ENCODE data around the gene SAMD11.

The SAMD11 gene

DNA sequence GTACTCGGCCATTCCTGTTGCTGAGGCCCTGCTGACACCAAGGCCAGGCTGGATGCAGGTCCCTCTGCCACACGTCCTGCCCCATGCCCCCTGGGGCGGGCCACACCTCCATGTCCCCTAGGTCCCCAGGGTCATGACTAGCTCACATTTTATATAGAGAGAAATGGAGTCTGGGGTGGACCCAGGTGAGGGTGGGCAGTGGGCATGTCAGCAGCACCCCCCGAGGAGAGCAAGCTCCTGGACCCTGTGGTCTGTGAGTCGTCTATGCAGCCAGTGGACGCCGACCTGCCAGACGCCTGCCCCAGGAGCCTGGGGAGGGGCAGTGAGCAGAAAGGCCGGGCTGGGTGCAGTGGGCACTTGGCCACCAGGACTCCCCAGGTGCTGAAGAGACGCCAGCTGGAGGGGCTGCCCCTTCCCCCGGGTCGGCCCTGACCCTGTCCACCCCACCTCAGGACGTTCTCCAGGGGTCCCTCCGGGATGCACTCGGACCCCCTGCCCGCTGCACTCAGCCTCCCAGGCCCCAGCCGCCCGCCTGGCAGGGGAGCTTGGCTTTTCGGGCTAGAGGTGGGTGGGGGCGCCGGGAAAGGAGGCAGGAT is 15.9 kb downstream of the SAMD11 start:
- TF ChIP-seq, protein P1, sequence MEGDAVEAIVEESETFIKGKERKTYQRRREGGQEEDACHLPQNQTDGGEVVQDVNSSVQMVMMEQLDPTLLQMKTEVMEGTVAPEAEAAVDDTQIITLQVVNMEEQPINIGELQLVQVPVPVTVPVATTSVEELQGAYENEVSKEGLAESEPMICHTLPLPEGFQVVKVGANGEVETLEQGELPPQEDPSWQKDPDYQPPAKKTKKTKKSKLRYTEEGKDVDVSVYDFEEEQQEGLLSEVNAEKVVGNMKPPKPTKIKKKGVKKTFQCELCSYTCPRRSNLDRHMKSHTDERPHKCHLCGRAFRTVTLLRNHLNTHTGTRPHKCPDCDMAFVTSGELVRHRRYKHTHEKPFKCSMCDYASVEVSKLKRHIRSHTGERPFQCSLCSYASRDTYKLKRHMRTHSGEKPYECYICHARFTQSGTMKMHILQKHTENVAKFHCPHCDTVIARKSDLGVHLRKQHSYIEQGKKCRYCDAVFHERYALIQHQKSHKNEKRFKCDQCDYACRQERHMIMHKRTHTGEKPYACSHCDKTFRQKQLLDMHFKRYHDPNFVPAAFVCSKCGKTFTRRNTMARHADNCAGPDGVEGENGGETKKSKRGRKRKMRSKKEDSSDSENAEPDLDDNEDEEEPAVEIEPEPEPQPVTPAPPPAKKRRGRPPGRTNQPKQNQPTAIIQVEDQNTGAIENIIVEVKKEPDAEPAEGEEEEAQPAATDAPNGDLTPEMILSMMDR (IDR thresholded peaks at IDR 0.05), result no peak
- Mint-ChIP-seq H3K4me1 (peaks cover 45% of the 10 kb centered on the region), H3K27me3 (ENCODE audit: low read depth, poor library complexity) (peaks cover 59% of the 10 kb centered on the region), H3K27ac (no peak overlapping the region), H3K4me3 (peak overlapping the region; percentile 13), H3K36me3 (ENCODE audit: low read depth) (no peaks in the 10 kb centered on the region), H3K9me3 (no peaks in the 10 kb centered on the region)
- no peak for DNase-seq

DNA sequence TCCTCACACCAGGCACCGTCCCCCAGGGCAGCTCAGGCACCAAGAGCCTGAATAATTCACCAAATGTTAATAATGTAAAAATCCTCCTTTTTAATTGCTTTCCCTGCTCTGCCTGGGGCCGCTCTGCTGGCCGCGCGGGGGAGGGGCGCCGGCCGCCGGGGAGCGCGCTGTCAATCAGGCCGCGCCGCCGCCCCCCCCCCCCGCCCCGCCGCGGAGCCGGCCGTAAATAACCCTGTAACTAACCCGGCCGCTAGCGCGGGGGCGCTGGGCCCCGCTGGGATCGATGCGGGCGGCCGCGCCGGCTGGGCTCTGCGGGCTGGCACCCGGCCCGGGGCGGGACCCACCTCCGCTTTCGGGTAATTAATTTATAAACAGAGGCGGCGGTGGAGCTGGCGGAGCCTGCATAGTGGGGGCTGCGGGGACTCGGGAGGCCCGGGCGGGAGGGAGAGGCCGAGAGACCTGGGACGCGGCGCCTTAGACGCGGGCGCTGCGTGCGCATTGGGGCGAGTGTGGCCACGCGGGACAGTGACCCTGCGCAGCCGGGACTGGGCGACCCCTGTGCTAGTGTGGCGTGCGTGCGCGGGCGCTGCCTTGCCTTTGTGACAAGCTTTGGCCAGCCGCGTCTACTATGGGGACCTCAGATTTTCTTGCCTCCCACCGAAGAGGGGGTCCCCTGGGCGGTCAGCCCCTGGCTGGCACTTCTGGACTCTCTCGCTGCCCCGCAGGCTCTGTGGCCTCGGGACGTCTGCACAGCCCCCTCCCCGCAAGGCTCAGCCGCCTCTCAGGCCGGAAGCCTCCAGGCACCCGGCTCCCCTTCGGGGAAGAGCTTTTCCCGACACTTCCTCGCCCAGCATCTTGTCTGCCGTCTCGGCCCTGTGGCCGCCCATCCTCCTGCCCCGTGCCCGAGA is 16.6 kb downstream of the SAMD11 start:
- Mint-ChIP-seq H3K4me1 (peaks cover 46% of the 10 kb centered on the region), H3K9me3 (no peaks in the 10 kb centered on the region), H3K27me3 (ENCODE audit: low read depth, poor library complexity) (peaks cover 57% of the 10 kb centered on the region), H3K36me3 (ENCODE audit: low read depth) (peaks cover 5% of the 10 kb centered on the region), H3K27ac (no peak overlapping the region), H3K4me3 (peak overlapping the region; percentile 44)
- DNase-seq, result peak; percentile 77
- TF ChIP-seq, protein P1 (IDR thresholded peaks at IDR 0.05), result no peak

DNA sequence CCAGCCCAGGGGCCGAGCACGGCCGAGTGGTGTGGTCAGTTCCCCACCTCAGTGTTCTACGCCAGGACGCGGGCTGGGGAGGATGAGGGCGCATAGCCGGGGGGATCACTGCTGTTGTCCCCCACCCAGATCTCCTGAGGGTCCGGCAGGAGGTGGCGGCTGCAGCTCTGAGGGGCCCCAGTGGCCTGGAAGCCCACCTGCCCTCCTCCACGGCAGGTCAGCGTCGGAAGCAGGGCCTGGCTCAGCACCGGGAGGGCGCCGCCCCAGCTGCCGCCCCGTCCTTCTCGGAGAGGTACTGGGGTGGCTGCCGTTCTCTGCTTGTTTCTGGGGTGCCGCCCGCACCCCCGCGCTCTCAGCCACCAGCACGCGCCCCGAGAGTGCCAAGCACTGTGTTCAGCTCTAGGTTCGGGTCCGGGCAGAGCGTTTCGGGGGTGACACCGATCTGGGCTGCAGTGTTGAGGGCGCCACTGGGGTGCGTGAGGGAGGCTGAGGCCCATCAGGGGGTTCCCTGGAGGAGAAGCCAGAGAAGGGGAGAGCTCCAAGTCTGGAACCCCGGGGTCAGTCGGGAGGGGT is 17.4 kb downstream of the SAMD11 start:
- Mint-ChIP-seq H3K36me3 (ENCODE audit: low read depth) (peaks cover 13% of the 10 kb centered on the region), H3K4me3 (peak overlapping the region; percentile 77), H3K27me3 (ENCODE audit: low read depth, poor library complexity) (peaks cover 50% of the 10 kb centered on the region), H3K9me3 (no peaks in the 10 kb centered on the region), H3K27ac (no peak overlapping the region), H3K4me1 (peaks cover 48% of the 10 kb centered on the region)
- TF ChIP-seq, protein P1 (IDR thresholded peaks at IDR 0.05), result no peak
- no peak for DNase-seq

DNA sequence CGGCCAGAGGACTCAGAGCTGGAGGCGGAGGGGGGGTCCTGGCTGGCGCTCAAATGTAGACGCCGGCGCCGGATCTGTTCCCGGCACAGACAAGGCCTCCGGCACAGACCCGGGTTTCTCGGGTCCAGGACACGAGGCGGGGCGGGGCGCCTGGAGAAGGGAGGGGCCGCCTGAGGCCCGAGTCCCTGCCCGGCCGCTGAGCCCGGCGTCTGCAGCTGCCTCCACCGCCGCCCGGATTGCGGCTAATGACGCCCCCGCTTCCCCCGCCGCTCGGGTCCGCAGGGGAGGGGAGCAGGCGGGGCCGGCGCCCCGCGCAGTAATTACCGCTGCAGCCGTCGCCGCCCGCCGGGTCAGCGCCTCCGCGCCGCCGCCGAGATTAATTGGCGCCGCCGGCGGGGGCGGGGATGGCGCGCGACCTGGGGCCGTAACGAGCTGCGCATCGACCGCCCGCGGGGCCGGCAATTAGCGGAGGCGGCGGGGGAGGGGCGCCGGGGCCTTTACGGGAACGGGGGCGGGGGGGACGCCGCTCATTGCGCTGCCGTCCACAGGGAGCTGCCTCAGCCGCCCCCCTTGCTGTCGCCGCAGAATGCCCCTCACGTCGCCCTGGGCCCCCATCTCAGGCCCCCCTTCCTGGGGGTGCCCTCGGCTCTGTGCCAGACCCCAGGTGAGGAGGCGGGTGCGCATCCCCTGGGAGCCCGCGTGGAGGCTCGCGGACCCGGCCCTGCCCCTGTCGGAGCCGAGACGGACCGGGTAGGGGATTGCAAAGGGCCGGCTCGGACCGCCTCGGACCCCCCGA is 18.1 kb downstream of the SAMD11 start:
- peaks cover 13% of the 10 kb centered on the region for H3K36me3 Mint-ChIP-seq (ENCODE audit: low read depth)
- DNase-seq, result peak; percentile 78
- H3K27me3 Mint-ChIP-seq (ENCODE audit: low read depth, poor library complexity), result peaks cover 47% of the 10 kb centered on the region
- peaks cover 48% of the 10 kb centered on the region for H3K4me1 Mint-ChIP-seq
- TF ChIP-seq, protein P1 (IDR thresholded peaks at IDR 0.05), result no peak
- peak overlapping the region; percentile 77 for H3K4me3 Mint-ChIP-seq
- H3K27ac Mint-ChIP-seq, result no peak overlapping the region
- no peaks in the 10 kb centered on the region for H3K9me3 Mint-ChIP-seq

DNA sequence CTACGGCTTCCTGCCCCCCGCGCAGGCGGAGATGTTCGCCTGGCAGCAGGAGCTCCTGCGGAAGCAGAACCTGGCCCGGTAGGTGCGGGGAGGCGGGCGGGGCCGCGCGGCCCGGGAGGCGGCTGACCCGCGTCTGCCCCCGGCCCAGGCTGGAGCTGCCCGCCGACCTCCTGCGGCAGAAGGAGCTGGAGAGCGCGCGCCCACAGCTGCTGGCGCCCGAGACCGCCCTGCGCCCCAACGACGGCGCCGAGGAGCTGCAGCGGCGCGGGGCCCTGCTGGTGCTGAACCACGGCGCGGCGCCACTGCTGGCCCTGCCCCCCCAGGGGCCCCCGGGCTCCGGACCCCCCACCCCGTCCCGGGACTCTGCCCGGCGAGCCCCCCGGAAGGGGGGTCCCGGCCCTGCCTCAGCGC is 18.7 kb downstream of the SAMD11 start:
- TF ChIP-seq, protein P1 (IDR thresholded peaks at IDR 0.05), result no peak
- Mint-ChIP-seq H3K27me3 (ENCODE audit: low read depth, poor library complexity) (peaks cover 41% of the 10 kb centered on the region), H3K36me3 (ENCODE audit: low read depth) (peaks cover 19% of the 10 kb centered on the region), H3K4me3 (no peak overlapping the region), H3K9me3 (no peaks in the 10 kb centered on the region), H3K27ac (no peak overlapping the region), H3K4me1 (peaks cover 48% of the 10 kb centered on the region)
- DNase-seq, result peak; percentile 69
